ENCODE results near the gene STK17B.

Gene STK17B

GRCh38 chr2:196131949-196132925 lies 39.1 kb downstream of the STK17B start:
- H3K27ac Mint-ChIP-seq, result peak overlapping the region; percentile 86
- CTCF ChIA-PET, result interaction anchor here (1.0 to 2.2 kb wide), 8 partner anchors 14 to 322 kb away, joined by 3 to 14 read pairs (median 4); no protein-coding TSS in a partner anchor
- peaks cover 7% of the 10 kb centered on the region for H3K27me3 Mint-ChIP-seq
- peaks cover 37% of the 10 kb centered on the region for H3K4me1 Mint-ChIP-seq
- peak overlapping the region; percentile 32 for H3K4me3 Mint-ChIP-seq
- peaks cover 60% of the 10 kb centered on the region for H3K9me3 Mint-ChIP-seq
- DNase-seq, result peak; percentile 61
- peaks cover 72% of the 10 kb centered on the region for H3K36me3 Mint-ChIP-seq

GRCh38 chr2:196131384-196131937 lies 39.9 kb downstream of the STK17B start:
- peaks cover 33% of the 10 kb centered on the region for H3K4me1 Mint-ChIP-seq
- H3K9me3 Mint-ChIP-seq, result peaks cover 63% of the 10 kb centered on the region
- CTCF ChIA-PET, result interaction anchor here (0.8 to 2.2 kb wide), 8 partner anchors 15 to 322 kb away, joined by 3 to 14 read pairs (median 5); no protein-coding TSS in a partner anchor
- H3K27me3 Mint-ChIP-seq, result peaks cover 7% of the 10 kb centered on the region
- no peak overlapping the region for H3K4me3 Mint-ChIP-seq
- peak; percentile 80 for DNase-seq
- peak overlapping the region; percentile 86 for H3K27ac Mint-ChIP-seq
- H3K36me3 Mint-ChIP-seq, result peaks cover 64% of the 10 kb centered on the region

GRCh38 chr2:196130039-196130825 lies 41.1 kb downstream of the STK17B start:
- Mint-ChIP-seq H3K27ac (peak overlapping the region; percentile 29), H3K36me3 (peaks cover 54% of the 10 kb centered on the region), H3K4me1 (peaks cover 30% of the 10 kb centered on the region), H3K27me3 (peaks cover 7% of the 10 kb centered on the region), H3K4me3 (no peak overlapping the region), H3K9me3 (peaks cover 63% of the 10 kb centered on the region)
- peak; percentile 38 for DNase-seq
- CTCF ChIA-PET, result interaction anchor here (0.8 to 1.6 kb wide), 5 partner anchors 52 to 206 kb away, joined by 3 to 5 read pairs (median 4); no protein-coding TSS in a partner anchor

GRCh38 chr2:196128749-196129148 lies 42.6 kb downstream of the STK17B start:
- no peak for DNase-seq
- H3K9me3 Mint-ChIP-seq, result peaks cover 57% of the 10 kb centered on the region
- CTCF ChIA-PET, result interaction anchor here (1.6 kb wide), 1 partner anchor 150 kb away, joined by 4 read pairs; no protein-coding TSS in a partner anchor

GRCh38 chr2:196125596-196125995 lies 45.8 kb downstream of the STK17B start:
- H3K27me3 Mint-ChIP-seq, result peaks cover 4% of the 10 kb centered on the region
- peaks cover 31% of the 10 kb centered on the region for H3K9me3 Mint-ChIP-seq
- no peak overlapping the region for H3K4me3 Mint-ChIP-seq
- no peak for DNase-seq
- CTCF ChIA-PET, result no interaction called here
- no peaks in the 10 kb centered on the region for H3K4me1 Mint-ChIP-seq
- no peak overlapping the region for H3K27ac Mint-ChIP-seq
- H3K36me3 Mint-ChIP-seq, result peaks cover 12% of the 10 kb centered on the region

More at GRCh38 chr2:196128749-196129148, 42.6 kb downstream of the STK17B start:
- Mint-ChIP-seq H3K4me3 (no peak overlapping the region), H3K36me3 (peaks cover 41% of the 10 kb centered on the region), H3K4me1 (peaks cover 21% of the 10 kb centered on the region), H3K27ac (no peak overlapping the region), H3K27me3 (peaks cover 7% of the 10 kb centered on the region)

- no peaks in the 10 kb centered on the region for H3K4me1 Mint-ChIP-seq
- no peaks in the 10 kb centered on the region for H3K27me3 Mint-ChIP-seq
- H3K4me3 Mint-ChIP-seq, result no peak overlapping the region
- H3K9me3 Mint-ChIP-seq, result peaks cover 17% of the 10 kb centered on the region
- peaks cover 2% of the 10 kb centered on the region for H3K36me3 Mint-ChIP-seq
- DNase-seq, result no peak
- H3K27ac Mint-ChIP-seq, result no peak overlapping the region
- CTCF ChIA-PET, result interaction anchor here (1.0 to 1.2 kb wide), 3 partner anchors 10 to 51 kb away, joined by 3 to 5 read pairs (median 3); no protein-coding TSS in a partner anchor
These were observed 47.6 kb downstream of the STK17B start for GRCh38 chr2:196123679-196124373.

GRCh38 chr2:196119926-196120325 lies 51.5 kb downstream of the STK17B start:
- Mint-ChIP-seq H3K4me3 (no peak overlapping the region), H3K4me1 (no peaks in the 10 kb centered on the region), H3K36me3 (no peaks in the 10 kb centered on the region), H3K9me3 (peaks cover 3% of the 10 kb centered on the region), H3K27ac (no peak overlapping the region), H3K27me3 (no peaks in the 10 kb centered on the region)
- DNase-seq, result no peak
- CTCF ChIA-PET, result interaction anchor here (1.3 kb wide), 1 partner anchor 217 kb away, joined by 3 read pairs; no protein-coding TSS in a partner anchor

- CTCF ChIA-PET, result no interaction called here
- no peaks in the 10 kb centered on the region for H3K36me3 Mint-ChIP-seq
- peaks cover 14% of the 10 kb centered on the region for H3K4me1 Mint-ChIP-seq
- peaks cover 2% of the 10 kb centered on the region for H3K9me3 Mint-ChIP-seq
- no peaks in the 10 kb centered on the region for H3K27me3 Mint-ChIP-seq
- DNase-seq, result no peak
- H3K27ac Mint-ChIP-seq, result no peak overlapping the region
- H3K4me3 Mint-ChIP-seq, result no peak overlapping the region
These were observed 54.1 kb downstream of the STK17B start for GRCh38 chr2:196117214-196117705.

- H3K9me3 Mint-ChIP-seq, result no peaks in the 10 kb centered on the region
- H3K27me3 Mint-ChIP-seq, result no peaks in the 10 kb centered on the region
- H3K4me1 Mint-ChIP-seq, result peaks cover 16% of the 10 kb centered on the region
- no peak overlapping the region for H3K27ac Mint-ChIP-seq
- no peak for DNase-seq
- CTCF ChIA-PET, result interaction anchor here (1.3 kb wide), 1 partner anchor 35 kb away, joined by 3 read pairs; no protein-coding TSS in a partner anchor
- no peaks in the 10 kb centered on the region for H3K36me3 Mint-ChIP-seq
- H3K4me3 Mint-ChIP-seq, result no peak overlapping the region
These were observed 58.1 kb downstream of the STK17B start for GRCh38 chr2:196113061-196113974.

- Mint-ChIP-seq H3K4me1 (peaks cover 16% of the 10 kb centered on the region), H3K36me3 (no peaks in the 10 kb centered on the region), H3K4me3 (no peak overlapping the region), H3K27me3 (no peaks in the 10 kb centered on the region), H3K27ac (no peak overlapping the region), H3K9me3 (no peaks in the 10 kb centered on the region)
- no peak for DNase-seq
- CTCF ChIA-PET, result interaction anchor here (1.3 kb wide), 1 partner anchor 34 kb away, joined by 3 read pairs; no protein-coding TSS in a partner anchor
These were observed 58.9 kb downstream of the STK17B start for GRCh38 chr2:196112418-196113034.

- Mint-ChIP-seq H3K4me1 (peaks cover 18% of the 10 kb centered on the region), H3K36me3 (no peaks in the 10 kb centered on the region), H3K27ac (no peak overlapping the region), H3K27me3 (no peaks in the 10 kb centered on the region), H3K4me3 (no peak overlapping the region), H3K9me3 (no peaks in the 10 kb centered on the region)
- no peak for DNase-seq
- CTCF ChIA-PET, result no interaction called here
These were observed 62.8 kb downstream of the STK17B start for GRCh38 chr2:196108604-196109003.

GRCh38 chr2:196105951-196106350 lies 65.4 kb downstream of the STK17B start:
- Mint-ChIP-seq H3K4me1 (peaks cover 9% of the 10 kb centered on the region), H3K27me3 (no peaks in the 10 kb centered on the region), H3K27ac (no peak overlapping the region), H3K9me3 (no peaks in the 10 kb centered on the region), H3K4me3 (no peak overlapping the region), H3K36me3 (no peaks in the 10 kb centered on the region)
- CTCF ChIA-PET, result no interaction called here
- no peak for DNase-seq

Measured in activated naive CD4-positive, alpha-beta T cell treated with anti-CD3 and anti-CD28 coated beads, Interleukin-2, amount 10 ng/mL, durations not matched to agents 7 days and 5 days (primary cell).